ENCODE results near the gene TNFRSF21.

DNA sequence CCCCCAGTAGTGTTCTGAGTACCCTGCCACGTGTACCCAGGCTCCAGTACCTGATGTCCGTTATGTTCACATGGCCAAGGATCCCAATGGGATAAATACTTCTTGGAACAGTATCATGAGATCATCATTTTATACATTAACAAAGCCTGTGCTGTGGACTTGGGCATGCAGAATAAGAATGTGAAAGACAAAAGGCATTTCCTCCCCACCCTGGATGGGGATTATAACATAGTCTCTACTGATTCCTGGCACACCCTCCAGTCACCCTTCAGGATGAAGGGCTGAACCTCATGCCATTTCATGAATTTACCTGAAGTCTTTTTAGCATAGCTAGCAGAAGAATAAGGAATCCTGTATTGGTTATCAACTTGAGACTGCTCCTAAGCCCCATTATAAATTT is 2.8 kb downstream of the TNFRSF21 start:
- TF ChIP-seq, protein P1, sequence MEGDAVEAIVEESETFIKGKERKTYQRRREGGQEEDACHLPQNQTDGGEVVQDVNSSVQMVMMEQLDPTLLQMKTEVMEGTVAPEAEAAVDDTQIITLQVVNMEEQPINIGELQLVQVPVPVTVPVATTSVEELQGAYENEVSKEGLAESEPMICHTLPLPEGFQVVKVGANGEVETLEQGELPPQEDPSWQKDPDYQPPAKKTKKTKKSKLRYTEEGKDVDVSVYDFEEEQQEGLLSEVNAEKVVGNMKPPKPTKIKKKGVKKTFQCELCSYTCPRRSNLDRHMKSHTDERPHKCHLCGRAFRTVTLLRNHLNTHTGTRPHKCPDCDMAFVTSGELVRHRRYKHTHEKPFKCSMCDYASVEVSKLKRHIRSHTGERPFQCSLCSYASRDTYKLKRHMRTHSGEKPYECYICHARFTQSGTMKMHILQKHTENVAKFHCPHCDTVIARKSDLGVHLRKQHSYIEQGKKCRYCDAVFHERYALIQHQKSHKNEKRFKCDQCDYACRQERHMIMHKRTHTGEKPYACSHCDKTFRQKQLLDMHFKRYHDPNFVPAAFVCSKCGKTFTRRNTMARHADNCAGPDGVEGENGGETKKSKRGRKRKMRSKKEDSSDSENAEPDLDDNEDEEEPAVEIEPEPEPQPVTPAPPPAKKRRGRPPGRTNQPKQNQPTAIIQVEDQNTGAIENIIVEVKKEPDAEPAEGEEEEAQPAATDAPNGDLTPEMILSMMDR (IDR thresholded peaks at IDR 0.05) = no peak
- no peak for TF ChIP-seq POLR2AphosphoS5 (IDR thresholded peaks at IDR 0.05)
- TF ChIP-seq POLR2A (IDR thresholded peaks at IDR 0.05) = no peak
